Dendritic cell treated with granulocyte-macrophage colony-stimulating factor and Interleukin-4, amounts not matched to agents 40 ng/mL and 50 ng/mL, for 4 days (primary cell): ENCODE data around the gene COMTD1.

Experiments
- H3K27ac Mint-ChIP-seq: one replicate; pipeline ENCODE4 v1.8.0; 2022; ENCODE audit warnings: mild to moderate bottlenecking, mixed read lengths
- H3K27me3 Mint-ChIP-seq: one replicate; pipeline ENCODE4 v1.8.0; 2022; ENCODE audit warnings: mild to moderate bottlenecking, mixed read lengths
- H3K36me3 Mint-ChIP-seq: one replicate; pipeline ENCODE4 v1.8.0; 2022; ENCODE audit warnings: low read depth, mixed read lengths
- H3K4me1 Mint-ChIP-seq: one replicate; pipeline ENCODE4 v1.8.0; 2022; ENCODE audit warnings: low read depth, mixed read lengths
- H3K4me3 Mint-ChIP-seq: one replicate; pipeline ENCODE4 v1.8.0; 2022; ENCODE audit warnings: mild to moderate bottlenecking, moderate library complexity, mixed read lengths
- H3K9me3 Mint-ChIP-seq: one replicate; pipeline ENCODE4 v1.8.0; 2022; ENCODE audit warnings: mixed read lengths
- intact Hi-C: fragments of 100-400 bp; cut with micrococcal nuclease; formaldehyde crosslinking; loops from one replicate; pipeline ENCODE4 v1.15.0; 2022

The COMTD1 gene

GRCh38 chr10:75235375-75236177, at the start of gene COMTD1:
COMTD1 (minus strand) TSS chr10:75235957; CDS start chr10:75235928, 29 bp downstream.
- intact Hi-C loops = loop anchor here (2.0 to 10.0 kb wide), 3 partner anchors 25 to 971 kb away; partner anchors contain the start of genes SAMD8 and VDAC2
- Mint-ChIP-seq H3K27ac (peak within 1 kb of the TSS; percentile 72), H3K36me3 (peaks cover 32% of the 10 kb centered on the region), H3K4me1 (peaks cover 21% of the 10 kb centered on the region), H3K4me3 (peak within 1 kb of the TSS; percentile 83), H3K27me3 (no peaks in the 10 kb centered on the region), H3K9me3 (no peaks in the 10 kb centered on the region)

DNA sequence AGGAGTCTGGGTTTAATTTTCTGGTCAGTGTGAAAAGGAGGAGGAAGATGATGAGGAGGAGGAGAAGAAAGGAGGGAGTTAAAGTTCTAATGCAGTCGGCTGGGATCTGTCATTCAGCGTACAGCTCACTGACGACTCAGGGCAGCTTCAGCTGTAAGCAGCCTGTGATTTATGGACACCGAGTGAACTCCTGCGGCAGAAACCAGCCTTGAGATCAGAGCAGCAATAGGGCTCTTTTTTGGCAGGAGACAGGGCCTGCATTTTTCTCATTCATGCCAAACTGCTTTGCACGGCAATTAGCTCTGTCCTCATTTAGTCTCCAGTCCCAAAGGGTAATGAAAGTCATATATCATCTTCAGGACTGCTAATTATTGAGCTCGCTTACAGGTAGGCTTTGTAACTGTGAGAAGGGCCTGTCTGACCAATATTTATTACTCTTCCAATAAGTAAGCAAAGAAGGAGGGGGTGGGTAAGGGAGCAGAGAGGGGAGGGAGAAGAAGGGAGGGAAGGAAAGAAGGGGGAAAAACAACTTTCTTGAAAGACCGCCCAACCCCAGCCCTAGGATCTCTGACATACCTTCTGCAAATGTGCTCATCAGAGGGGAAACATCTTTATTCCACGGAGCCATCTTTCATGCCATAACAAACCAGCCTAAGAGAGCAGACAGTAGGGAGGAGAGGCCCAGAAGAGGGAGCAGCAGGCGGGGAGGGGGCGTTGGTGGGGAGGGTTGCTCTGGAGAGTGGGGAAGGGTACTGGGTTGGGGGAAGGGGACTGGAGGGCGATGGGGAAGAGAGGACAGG, 48.1 kb upstream of the COMTD1 start:
- intact Hi-C loops = no loop called here
- Mint-ChIP-seq H3K4me3 (no peak overlapping the region), H3K27me3 (peaks cover 53% of the 10 kb centered on the region)

GRCh38 chr10:75283078-75283670, 47.4 kb upstream of the COMTD1 start:
- H3K4me1 Mint-ChIP-seq = no peaks in the 10 kb centered on the region
- peaks cover 52% of the 10 kb centered on the region for H3K27me3 Mint-ChIP-seq
- H3K36me3 Mint-ChIP-seq = no peaks in the 10 kb centered on the region
- intact Hi-C loops = no loop called here
- no peaks in the 10 kb centered on the region for H3K9me3 Mint-ChIP-seq
- H3K27ac Mint-ChIP-seq = no peak overlapping the region
- no peak overlapping the region for H3K4me3 Mint-ChIP-seq

More for the DNA sequence above, 48.1 kb upstream of the COMTD1 start:
- no peaks in the 10 kb centered on the region for H3K9me3 Mint-ChIP-seq
- no peaks in the 10 kb centered on the region for H3K36me3 Mint-ChIP-seq
- no peak overlapping the region for H3K27ac Mint-ChIP-seq
- no peaks in the 10 kb centered on the region for H3K4me1 Mint-ChIP-seq

DNA sequence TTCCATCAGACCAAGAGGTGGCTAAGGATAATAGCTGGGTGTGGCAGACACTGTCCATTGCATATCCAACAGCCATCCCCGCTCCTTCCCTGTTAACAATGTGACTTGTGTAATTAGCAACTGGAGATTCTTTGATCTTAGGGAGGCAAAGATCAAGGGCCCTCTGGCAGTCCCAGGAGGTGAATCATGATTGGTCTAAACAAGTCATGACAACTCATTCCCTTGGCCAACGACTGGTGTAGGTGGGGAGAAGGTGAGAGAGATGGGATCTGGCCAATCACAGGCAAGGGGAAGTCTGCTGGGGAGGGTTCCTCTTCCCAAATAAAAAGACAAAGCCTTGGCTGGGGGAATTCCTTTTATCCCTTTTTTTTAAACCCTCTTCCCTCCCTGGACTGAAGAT, 46.2 kb upstream of the COMTD1 start:
- intact Hi-C loops = no loop called here
- no peak overlapping the region for H3K27ac Mint-ChIP-seq
- no peak overlapping the region for H3K4me3 Mint-ChIP-seq
- no peaks in the 10 kb centered on the region for H3K36me3 Mint-ChIP-seq
- H3K9me3 Mint-ChIP-seq = no peaks in the 10 kb centered on the region
- H3K4me1 Mint-ChIP-seq = no peaks in the 10 kb centered on the region
- H3K27me3 Mint-ChIP-seq = peaks cover 41% of the 10 kb centered on the region

- Mint-ChIP-seq H3K4me1 (peaks cover 10% of the 10 kb centered on the region), H3K27me3 (peaks cover 47% of the 10 kb centered on the region), H3K27ac (no peak overlapping the region), H3K9me3 (no peaks in the 10 kb centered on the region), H3K36me3 (no peaks in the 10 kb centered on the region), H3K4me3 (no peak overlapping the region)
- intact Hi-C loops = no loop called here
These were observed 44.5 kb upstream of the COMTD1 start for GRCh38 chr10:75280236-75280635.

DNA sequence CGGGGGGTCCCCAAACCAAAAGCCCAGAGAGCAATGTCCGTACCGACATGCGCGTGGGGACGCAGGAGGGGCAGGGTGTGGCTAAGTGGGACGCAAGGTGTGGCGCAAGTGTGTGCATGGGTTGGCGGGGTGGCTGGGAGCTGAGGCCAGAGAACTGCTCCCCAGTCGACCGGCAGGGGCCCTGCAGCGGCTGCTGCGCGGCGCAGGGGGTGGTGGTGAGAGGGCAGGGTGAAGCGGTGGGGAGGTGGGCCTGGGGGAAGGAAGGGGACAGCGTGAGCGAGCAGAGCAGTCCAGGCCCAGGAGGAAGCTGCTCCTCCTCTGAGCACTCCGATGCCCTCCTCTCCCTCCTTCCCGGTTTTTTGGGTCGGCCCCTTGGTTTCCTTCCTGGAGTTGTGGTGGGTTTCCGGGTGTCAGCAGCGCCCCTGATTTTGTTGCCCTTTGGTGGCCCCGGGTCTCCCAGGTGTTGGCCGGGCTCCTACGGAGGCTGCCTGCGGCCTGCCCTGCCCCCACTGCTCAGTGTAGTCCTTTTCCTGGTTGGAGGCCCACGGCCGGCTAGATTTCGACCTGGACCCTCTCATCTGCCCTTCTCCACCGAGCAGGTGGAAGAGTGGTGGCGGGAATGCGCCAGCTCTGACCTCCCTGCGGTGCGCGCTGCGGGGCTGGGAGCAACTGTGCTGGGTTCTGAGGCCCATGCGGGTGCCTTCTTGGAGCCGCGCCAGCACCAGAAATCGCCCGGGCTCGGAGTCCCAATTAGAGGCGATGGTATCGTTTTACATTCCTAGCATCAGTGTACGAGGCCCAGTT, 40.5 kb upstream of the COMTD1 start:
- Mint-ChIP-seq H3K27ac (no peak overlapping the region), H3K27me3 (peaks cover 23% of the 10 kb centered on the region), H3K36me3 (no peaks in the 10 kb centered on the region), H3K4me1 (peaks cover 10% of the 10 kb centered on the region), H3K9me3 (no peaks in the 10 kb centered on the region), H3K4me3 (peak overlapping the region; percentile 37)
- intact Hi-C loops = no loop called here

- no peaks in the 10 kb centered on the region for H3K36me3 Mint-ChIP-seq
- peaks cover 18% of the 10 kb centered on the region for H3K4me1 Mint-ChIP-seq
- no peak overlapping the region for H3K4me3 Mint-ChIP-seq
- intact Hi-C loops = no loop called here
- H3K9me3 Mint-ChIP-seq = peaks cover 8% of the 10 kb centered on the region
- H3K27me3 Mint-ChIP-seq = peaks cover 14% of the 10 kb centered on the region
- H3K27ac Mint-ChIP-seq = no peak overlapping the region
These were observed 37.1 kb upstream of the COMTD1 start for GRCh38 chr10:75272896-75273295.

- intact Hi-C loops = no loop called here
- no peaks in the 10 kb centered on the region for H3K36me3 Mint-ChIP-seq
- H3K27ac Mint-ChIP-seq = no peak overlapping the region
- H3K4me3 Mint-ChIP-seq = no peak overlapping the region
- H3K4me1 Mint-ChIP-seq = peaks cover 18% of the 10 kb centered on the region
- H3K9me3 Mint-ChIP-seq = peaks cover 8% of the 10 kb centered on the region
- H3K27me3 Mint-ChIP-seq = peaks cover 14% of the 10 kb centered on the region
These were observed 36.3 kb upstream of the COMTD1 start for GRCh38 chr10:75272094-75272493.

DNA sequence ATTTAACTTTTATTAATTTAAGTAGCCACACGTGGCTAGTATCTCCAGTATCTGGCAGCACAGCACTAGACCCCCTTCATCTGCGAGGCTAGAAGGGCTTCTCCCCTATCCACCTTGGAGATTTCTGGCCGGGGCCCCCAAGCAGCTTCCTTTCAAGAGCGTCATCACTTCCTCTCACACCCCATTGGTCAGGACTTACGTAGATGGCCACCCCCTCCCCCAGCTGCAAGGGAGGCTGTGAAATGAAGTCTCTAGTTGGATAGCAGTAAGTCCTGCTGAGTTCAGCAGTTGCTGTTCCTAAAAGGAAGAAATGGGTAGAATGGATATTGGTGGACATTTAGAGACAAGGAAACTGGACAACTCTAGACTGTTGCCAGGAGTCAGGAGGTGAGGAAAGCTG, 33.8 kb upstream of the COMTD1 start:
- H3K27me3 Mint-ChIP-seq = peaks cover 2% of the 10 kb centered on the region
- peaks cover 8% of the 10 kb centered on the region for H3K4me1 Mint-ChIP-seq
- peaks cover 8% of the 10 kb centered on the region for H3K9me3 Mint-ChIP-seq
- no peak overlapping the region for H3K4me3 Mint-ChIP-seq
- H3K36me3 Mint-ChIP-seq = no peaks in the 10 kb centered on the region
- H3K27ac Mint-ChIP-seq = no peak overlapping the region
- intact Hi-C loops = no loop called here

GRCh38 chr10:75266945-75267344, 31.2 kb upstream of the COMTD1 start:
- Mint-ChIP-seq H3K27ac (no peak overlapping the region), H3K9me3 (peaks cover 8% of the 10 kb centered on the region), H3K36me3 (no peaks in the 10 kb centered on the region), H3K4me3 (no peak overlapping the region), H3K27me3 (peaks cover 2% of the 10 kb centered on the region), H3K4me1 (peaks cover 8% of the 10 kb centered on the region)
- intact Hi-C loops = no loop called here

- H3K27me3 Mint-ChIP-seq = peaks cover 2% of the 10 kb centered on the region
- peaks cover 8% of the 10 kb centered on the region for H3K4me1 Mint-ChIP-seq
- intact Hi-C loops = no loop called here
- peaks cover 8% of the 10 kb centered on the region for H3K9me3 Mint-ChIP-seq
- H3K27ac Mint-ChIP-seq = no peak overlapping the region
- no peak overlapping the region for H3K4me3 Mint-ChIP-seq
- H3K36me3 Mint-ChIP-seq = no peaks in the 10 kb centered on the region
These were observed 30.1 kb upstream of the COMTD1 start for GRCh38 chr10:75265856-75266255.

- Mint-ChIP-seq H3K36me3 (no peaks in the 10 kb centered on the region), H3K27me3 (peaks cover 2% of the 10 kb centered on the region), H3K9me3 (no peaks in the 10 kb centered on the region), H3K27ac (no peak overlapping the region), H3K4me3 (no peak overlapping the region), H3K4me1 (no peaks in the 10 kb centered on the region)
- intact Hi-C loops = no loop called here
These were observed 28.0 kb upstream of the COMTD1 start for GRCh38 chr10:75263806-75264205.

- no peaks in the 10 kb centered on the region for H3K36me3 Mint-ChIP-seq
- no peak overlapping the region for H3K27ac Mint-ChIP-seq
- no peak overlapping the region for H3K4me3 Mint-ChIP-seq
- H3K27me3 Mint-ChIP-seq = no peaks in the 10 kb centered on the region
- intact Hi-C loops = no loop called here
- H3K9me3 Mint-ChIP-seq = no peaks in the 10 kb centered on the region
- no peaks in the 10 kb centered on the region for H3K4me1 Mint-ChIP-seq
These were observed 26.3 kb upstream of the COMTD1 start for GRCh38 chr10:75261813-75262705.
